A673 (cell line): ENCODE results near the gene MICAL2. TPM values are rescaled to one million over a fixed set of nuclear protein-coding genes. Genes with fewer than 3 reads are reported as not detected.

ENCODE experiments used
- BruUV-seq: library from RNA; stranded (reverse); fragments of 400-500 nt; replicated peaks from 2 replicates; lab custom pipeline; 2021; lab: Mats Ljungman, UMichigan
- CTCF ChIA-PET: fragments of 300-600 bp; sonication (Branson Sonifier 250); formaldehyde crosslinking; loops from one replicate; lab custom pipeline; 2022; ENCODE audit warnings: antibody characterized with exemption; lab: Charles Lee
- POLR2A ChIA-PET: fragments of 300-600 bp; sonication (Branson Sonifier 250); formaldehyde crosslinking; loops from one replicate; lab custom pipeline; 2022; ENCODE audit warnings: antibody characterized with exemption; ENCODE audit not compliant: low non-redundant PET; lab: Charles Lee
- DNase-seq: peaks from one replicate; pipeline ENCODE4 v3.0.0-alpha.2; 2015; ENCODE audit warnings: low spot score
- H3K27ac ChIP-seq: fragments of 200-600 bp; sonication (generic); 2 replicates; pipeline ENCODE4 v1.5.1; 2016; ENCODE audit warnings: mixed run types, low read depth, mild to moderate bottlenecking, mixed read lengths, antibody characterized with exemption, low read length; ENCODE audit not compliant: poor library complexity, severe bottlenecking
- H3K27me3 ChIP-seq: fragments of 200-600 bp; sonication (generic); replicated peaks from 2 replicates; pipeline ENCODE4 v1.6.1; 2017; ENCODE audit warnings: mixed run types, low read depth, mild to moderate bottlenecking, mixed read lengths, antibody characterized with exemption, low read length; ENCODE audit not compliant: insufficient read depth, poor library complexity
- H3K36me3 ChIP-seq: fragments of 200-600 bp; sonication (generic); 2 replicates; pipeline ENCODE4 v1.6.1; 2016; ENCODE audit warnings: mixed run types, mild to moderate bottlenecking, mixed read lengths, antibody characterized with exemption, low read length; ENCODE audit not compliant: insufficient read depth, poor library complexity, severe bottlenecking
- H3K4me1 ChIP-seq: fragments of 200-600 bp; sonication (generic); 2 replicates; pipeline ENCODE4 v1.6.1; 2017; ENCODE audit warnings: mixed run types, mild to moderate bottlenecking, mixed read lengths, antibody characterized with exemption, low read length; ENCODE audit not compliant: insufficient read depth, poor library complexity, severe bottlenecking
- H3K4me3 ChIP-seq: fragments of 200-600 bp; sonication (generic); 2 replicates; pipeline ENCODE4 v1.5.1; 2016; ENCODE audit warnings: low read depth, mixed run types, mild to moderate bottlenecking, mixed read lengths, low read length; ENCODE audit not compliant: poor library complexity, severe bottlenecking
- H3K9me3 ChIP-seq: fragments of 200-600 bp; sonication (generic); 2 replicates; pipeline ENCODE4 v1.6.1; 2016; ENCODE audit warnings: mixed run types, low read depth, mild to moderate bottlenecking, mixed read lengths, antibody characterized with exemption, low read length; ENCODE audit not compliant: poor library complexity, severe bottlenecking
- CTCF ChIP-seq: fragments of 300-800, 200-600 bp; sonication (generic); conservative IDR thresholded peaks from 2 replicates; pipeline ENCODE4 v1.5.1; 2017; ENCODE audit warnings: low read depth, mild to moderate bottlenecking, antibody characterized with exemption, low read length, moderate library complexity, mixed read lengths
- EZH2 ChIP-seq: fragments of 200-600 bp; sonication (generic); IDR thresholded peaks from 2 replicates; pipeline ENCODE4 v1.6.1; 2017; ENCODE audit warnings: borderline replicate concordance, low read depth, mild to moderate bottlenecking, mixed read lengths, antibody characterized with exemption, low read length; ENCODE audit not compliant: poor library complexity, severe bottlenecking
- intact Hi-C: fragments of 100-400 bp; cut with micrococcal nuclease; formaldehyde crosslinking; loops from one replicate; pipeline ENCODE4 v1.10.0; 2022; ENCODE audit not compliant: unreplicated experiment
- total RNA-seq: library from RNA; stranded (reverse); gene quantifications from 2 replicates; pipeline ENCODE4 v1.2.3, GENCODE V29; 2021

Gene MICAL2
- total RNA-seq, 1 experiment from 2014 or later: 1.1 TPM

- Histone ChIP-seq H3K4me3 (no peak overlapping the region), H3K27ac (no peak overlapping the region), H3K4me1 (no peaks in the 10 kb centered on the region), H3K27me3 (no peaks in the 10 kb centered on the region), H3K36me3 (no peaks in the 10 kb centered on the region), H3K9me3 (no peaks in the 10 kb centered on the region)
- TF ChIP-seq EZH2 (no peak), CTCF (no peak)
- no TSS peak for BruUV-seq
- intact Hi-C loops: no loop called here
- DNase-seq: peak; percentile 47
- CTCF ChIA-PET: no interaction called here
- POLR2A ChIA-PET: no interaction called here
Measured at GRCh38 chr11:12200991-12201985, 90.9 kb downstream of the MICAL2 start.

GRCh38 chr11:12202661-12203310, 92.4 kb downstream of the MICAL2 start:
- Histone ChIP-seq H3K4me1 (no peaks in the 10 kb centered on the region), H3K4me3 (no peak overlapping the region), H3K27ac (no peak overlapping the region), H3K36me3 (no peaks in the 10 kb centered on the region), H3K27me3 (no peaks in the 10 kb centered on the region), H3K9me3 (no peaks in the 10 kb centered on the region)
- CTCF ChIA-PET: no interaction called here
- intact Hi-C loops: no loop called here
- POLR2A ChIA-PET: no interaction called here
- TF ChIP-seq EZH2 (no peak), CTCF (no peak)
- no peak for DNase-seq
- BruUV-seq: no TSS peak

- POLR2A ChIA-PET: no interaction called here
Measured at GRCh38 chr11:12204506-12204905, 94.1 kb downstream of the MICAL2 start.

More at GRCh38 chr11:12204506-12204905, 94.1 kb downstream of the MICAL2 start:
- intact Hi-C loops: no loop called here
- no peaks in the 10 kb centered on the region for H3K36me3 ChIP-seq
- no peaks in the 10 kb centered on the region for H3K4me1 ChIP-seq
- no peaks in the 10 kb centered on the region for H3K9me3 ChIP-seq
- no TSS peak for BruUV-seq
- H3K27ac ChIP-seq: no peak overlapping the region
- CTCF ChIA-PET: no interaction called here
- H3K27me3 ChIP-seq: no peaks in the 10 kb centered on the region
- H3K4me3 ChIP-seq: no peak overlapping the region
- no peak for DNase-seq
- no peak for TF ChIP-seq EZH2
- no peak for TF ChIP-seq CTCF
